ENCODE results near the gene ZGRF1. TPM values are rescaled to one million over a fixed set of nuclear protein-coding genes. Genes with fewer than 3 reads are reported as not detected.

The ZGRF1 gene
- total RNA-seq, 1 donor from 2014 or later: 128 TPM

GRCh38 chr4:112511093-112511802 lies 125.5 kb downstream of the ZGRF1 start:
- Histone ChIP-seq H4K20me1 (ENCODE audit: low read depth) (peaks cover 42% of the 10 kb centered on the region), H3K27ac (no peak overlapping the region), H3K9me3 (ENCODE audit: low read depth) (no peaks in the 10 kb centered on the region), H3K4me2 (peak overlapping the region; percentile 85), H3K4me1 (peaks cover 53% of the 10 kb centered on the region), H3K36me3 (no peaks in the 10 kb centered on the region), H3F3A (ENCODE audit: low read depth) (peaks cover 60% of the 10 kb centered on the region), H3K79me2 (ENCODE audit: low read depth) (no peaks in the 10 kb centered on the region), H3K4me3 (peak overlapping the region; percentile 45), H2AFZ (replicated peaks) (no peak overlapping the region), H3K27me3 (peaks cover 100% of the 10 kb centered on the region), H3K9ac (no peak overlapping the region)
- peaks cover 8% of the 10 kb centered on the region for H3K9me3 Mint-ChIP-seq
- peak; percentile 68 for DNase-seq (ENCODE audit: low spot score)
- no peak overlapping the region for H3K27ac Mint-ChIP-seq
- TF ChIP-seq EZH2 (IDR thresholded peaks at IDR 0.05) (peak; percentile 83), EZH2phosphoT487 (IDR thresholded peaks at IDR 0.05) (peak; percentile 84), CTCF (IDR thresholded peaks at IDR 0.05) (no peak)
- peaks cover 49% of the 10 kb centered on the region for H3K4me1 Mint-ChIP-seq
- peaks cover 74% of the 10 kb centered on the region for H3K27me3 Mint-ChIP-seq (ENCODE audit: insufficient read depth, low read depth)
- H3K36me3 Mint-ChIP-seq: peaks cover 1% of the 10 kb centered on the region
- H3K4me3 Mint-ChIP-seq: peak overlapping the region; percentile 81

DNA sequence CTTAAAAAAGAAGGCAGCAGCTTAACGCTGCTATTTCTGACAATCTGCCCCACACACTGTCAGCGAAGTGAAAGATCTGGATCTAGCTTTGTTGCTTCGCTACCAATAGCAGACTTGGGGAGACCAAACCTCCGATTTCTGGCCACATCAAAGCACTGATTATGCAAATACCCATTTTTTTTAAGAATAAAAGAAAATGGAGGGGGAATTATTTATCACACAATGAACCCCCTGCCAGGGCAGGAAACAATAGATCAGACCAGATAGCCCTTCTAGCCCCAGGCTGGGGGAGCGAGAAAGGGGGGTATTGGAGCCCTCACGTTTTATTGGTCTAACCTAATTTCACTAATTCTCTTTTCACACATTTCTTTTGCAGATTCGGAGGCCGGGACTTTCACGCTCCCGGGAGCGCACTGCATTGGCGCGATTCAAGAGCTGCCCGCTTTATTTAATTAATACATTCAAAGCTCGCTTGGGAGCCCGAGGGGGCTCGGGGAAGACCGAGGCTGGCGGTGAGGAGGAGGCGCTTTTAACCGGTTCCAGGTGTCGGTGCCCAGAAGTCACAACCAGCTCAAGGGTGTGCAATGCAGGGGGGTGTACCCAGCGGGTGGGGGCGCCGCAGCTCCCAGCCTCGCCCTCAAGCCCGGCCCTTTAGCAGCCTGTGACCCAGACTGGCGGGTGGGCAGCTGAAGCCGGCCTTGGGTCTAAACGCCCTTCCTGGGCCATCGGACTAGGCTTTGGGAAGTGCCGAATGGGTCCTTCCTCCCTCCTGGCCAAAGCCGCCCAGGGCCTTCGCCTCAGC lies 126.2 kb downstream of the ZGRF1 start:
- Mint-ChIP-seq H3K9me3 (peaks cover 8% of the 10 kb centered on the region), H3K4me3 (peak overlapping the region; percentile 78), H3K36me3 (peaks cover 1% of the 10 kb centered on the region), H3K27me3 (ENCODE audit: insufficient read depth, low read depth) (peaks cover 76% of the 10 kb centered on the region), H3K27ac (no peak overlapping the region), H3K4me1 (peaks cover 49% of the 10 kb centered on the region)
- H3K79me2 ChIP-seq (ENCODE audit: low read depth): no peaks in the 10 kb centered on the region
- H3K9ac ChIP-seq: no peak overlapping the region
- H3F3A ChIP-seq (ENCODE audit: low read depth): peaks cover 53% of the 10 kb centered on the region
- peak overlapping the region; percentile 45 for H3K4me3 ChIP-seq
- TF ChIP-seq EZH2 (IDR thresholded peaks at IDR 0.05): no peak
- no peak for TF ChIP-seq CTCF (IDR thresholded peaks at IDR 0.05)
- no peak for TF ChIP-seq EZH2phosphoT487 (IDR thresholded peaks at IDR 0.05)
- H3K9me3 ChIP-seq (ENCODE audit: low read depth): no peaks in the 10 kb centered on the region
- peaks cover 36% of the 10 kb centered on the region for H4K20me1 ChIP-seq (ENCODE audit: low read depth)
- DNase-seq (ENCODE audit: low spot score): peak; percentile 75
- no peak overlapping the region for H2AFZ ChIP-seq (replicated peaks)
- H3K4me2 ChIP-seq: peak overlapping the region; percentile 85
- H3K27me3 ChIP-seq: peaks cover 100% of the 10 kb centered on the region
- no peaks in the 10 kb centered on the region for H3K36me3 ChIP-seq
- no peak overlapping the region for H3K27ac ChIP-seq
- peaks cover 47% of the 10 kb centered on the region for H3K4me1 ChIP-seq

GRCh38 chr4:112509243-112510141 lies 127.2 kb downstream of the ZGRF1 start:
- Histone ChIP-seq H3K9me3 (ENCODE audit: low read depth) (no peaks in the 10 kb centered on the region), H4K20me1 (ENCODE audit: low read depth) (peaks cover 32% of the 10 kb centered on the region), H3K4me3 (peak overlapping the region; percentile 45), H3K9ac (no peak overlapping the region), H2AFZ (replicated peaks) (no peak overlapping the region), H3K36me3 (no peaks in the 10 kb centered on the region), H3K27me3 (peaks cover 100% of the 10 kb centered on the region), H3K4me2 (peak overlapping the region; percentile 85), H3F3A (ENCODE audit: low read depth) (peaks cover 49% of the 10 kb centered on the region), H3K4me1 (peaks cover 44% of the 10 kb centered on the region), H3K27ac (no peak overlapping the region), H3K79me2 (ENCODE audit: low read depth) (no peaks in the 10 kb centered on the region)
- H3K36me3 Mint-ChIP-seq: no peaks in the 10 kb centered on the region
- peak overlapping the region; percentile 83 for H3K4me3 Mint-ChIP-seq
- H3K27me3 Mint-ChIP-seq (ENCODE audit: insufficient read depth, low read depth): peaks cover 68% of the 10 kb centered on the region
- no peak overlapping the region for H3K27ac Mint-ChIP-seq
- DNase-seq (ENCODE audit: low spot score): peak; percentile 73
- peaks cover 4% of the 10 kb centered on the region for H3K9me3 Mint-ChIP-seq
- TF ChIP-seq CTCF (IDR thresholded peaks at IDR 0.05) (no peak), EZH2phosphoT487 (IDR thresholded peaks at IDR 0.05) (peak; percentile 63), EZH2 (IDR thresholded peaks at IDR 0.05) (no peak)
- peaks cover 43% of the 10 kb centered on the region for H3K4me1 Mint-ChIP-seq
